ENCODE results near the gene PLCXD3. TPM values are rescaled to one million over a fixed set of nuclear protein-coding genes. Genes with fewer than 3 reads are reported as not detected.

PLCXD3 gene
- total and polyA plus RNA-seq, 9 of the 15 experiments (the other 6 are each of a cell fraction or from before 2014, with no cell fraction given) = not detected

DNA sequence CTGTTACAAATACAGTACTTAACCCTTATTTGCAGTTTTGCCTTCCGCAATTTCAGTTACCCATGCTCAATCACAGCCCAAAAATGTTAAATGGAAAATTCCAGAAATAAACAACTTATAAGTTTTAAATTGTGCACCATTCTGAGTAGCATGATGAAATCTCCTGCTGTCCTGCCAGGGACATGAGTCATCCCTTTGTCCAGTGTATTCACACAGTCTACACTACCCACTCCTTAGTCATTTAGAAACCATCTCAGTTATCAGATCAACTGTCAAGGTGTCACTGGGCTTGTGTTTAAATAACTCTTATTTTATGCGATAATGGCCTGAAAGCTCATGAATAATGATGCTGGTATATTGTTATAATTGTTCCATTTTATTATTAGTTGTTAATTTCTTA lies 95.8 kb downstream of the PLCXD3 start (continued):
- TF ChIP-seq, protein P1, sequence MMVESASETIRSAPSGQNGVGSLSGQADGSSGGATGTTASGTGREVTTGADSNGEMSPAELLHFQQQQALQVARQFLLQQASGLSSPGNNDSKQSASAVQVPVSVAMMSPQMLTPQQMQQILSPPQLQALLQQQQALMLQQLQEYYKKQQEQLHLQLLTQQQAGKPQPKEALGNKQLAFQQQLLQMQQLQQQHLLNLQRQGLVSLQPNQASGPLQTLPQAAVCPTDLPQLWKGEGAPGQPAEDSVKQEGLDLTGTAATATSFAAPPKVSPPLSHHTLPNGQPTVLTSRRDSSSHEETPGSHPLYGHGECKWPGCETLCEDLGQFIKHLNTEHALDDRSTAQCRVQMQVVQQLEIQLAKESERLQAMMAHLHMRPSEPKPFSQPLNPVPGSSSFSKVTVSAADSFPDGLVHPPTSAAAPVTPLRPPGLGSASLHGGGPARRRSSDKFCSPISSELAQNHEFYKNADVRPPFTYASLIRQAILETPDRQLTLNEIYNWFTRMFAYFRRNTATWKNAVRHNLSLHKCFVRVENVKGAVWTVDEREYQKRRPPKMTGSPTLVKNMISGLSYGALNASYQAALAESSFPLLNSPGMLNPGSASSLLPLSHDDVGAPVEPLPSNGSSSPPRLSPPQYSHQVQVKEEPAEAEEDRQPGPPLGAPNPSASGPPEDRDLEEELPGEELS (CRISPR knock-in tag; IDR thresholded peaks at IDR 0.05; ENCODE audit: borderline replicate concordance) = no peak
- TF ChIP-seq, protein P2, sequence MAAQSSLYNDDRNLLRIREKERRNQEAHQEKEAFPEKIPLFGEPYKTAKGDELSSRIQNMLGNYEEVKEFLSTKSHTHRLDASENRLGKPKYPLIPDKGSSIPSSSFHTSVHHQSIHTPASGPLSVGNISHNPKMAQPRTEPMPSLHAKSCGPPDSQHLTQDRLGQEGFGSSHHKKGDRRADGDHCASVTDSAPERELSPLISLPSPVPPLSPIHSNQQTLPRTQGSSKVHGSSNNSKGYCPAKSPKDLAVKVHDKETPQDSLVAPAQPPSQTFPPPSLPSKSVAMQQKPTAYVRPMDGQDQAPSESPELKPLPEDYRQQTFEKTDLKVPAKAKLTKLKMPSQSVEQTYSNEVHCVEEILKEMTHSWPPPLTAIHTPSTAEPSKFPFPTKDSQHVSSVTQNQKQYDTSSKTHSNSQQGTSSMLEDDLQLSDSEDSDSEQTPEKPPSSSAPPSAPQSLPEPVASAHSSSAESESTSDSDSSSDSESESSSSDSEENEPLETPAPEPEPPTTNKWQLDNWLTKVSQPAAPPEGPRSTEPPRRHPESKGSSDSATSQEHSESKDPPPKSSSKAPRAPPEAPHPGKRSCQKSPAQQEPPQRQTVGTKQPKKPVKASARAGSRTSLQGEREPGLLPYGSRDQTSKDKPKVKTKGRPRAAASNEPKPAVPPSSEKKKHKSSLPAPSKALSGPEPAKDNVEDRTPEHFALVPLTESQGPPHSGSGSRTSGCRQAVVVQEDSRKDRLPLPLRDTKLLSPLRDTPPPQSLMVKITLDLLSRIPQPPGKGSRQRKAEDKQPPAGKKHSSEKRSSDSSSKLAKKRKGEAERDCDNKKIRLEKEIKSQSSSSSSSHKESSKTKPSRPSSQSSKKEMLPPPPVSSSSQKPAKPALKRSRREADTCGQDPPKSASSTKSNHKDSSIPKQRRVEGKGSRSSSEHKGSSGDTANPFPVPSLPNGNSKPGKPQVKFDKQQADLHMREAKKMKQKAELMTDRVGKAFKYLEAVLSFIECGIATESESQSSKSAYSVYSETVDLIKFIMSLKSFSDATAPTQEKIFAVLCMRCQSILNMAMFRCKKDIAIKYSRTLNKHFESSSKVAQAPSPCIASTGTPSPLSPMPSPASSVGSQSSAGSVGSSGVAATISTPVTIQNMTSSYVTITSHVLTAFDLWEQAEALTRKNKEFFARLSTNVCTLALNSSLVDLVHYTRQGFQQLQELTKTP (IDR thresholded peaks at IDR 0.05; ENCODE audit: low read depth in 1 of 2, partially characterized antibody in 2 of 2) = no peak
- TF ChIP-seq HCFC1 (IDR thresholded peaks at IDR 0.05; ENCODE audit: low read depth, low read length) = no peak
- no peak for TF ChIP-seq ATF1 (CRISPR knock-in tag; IDR thresholded peaks at IDR 0.05)
- TF ChIP-seq ATF1 (tag; IDR thresholded peaks at IDR 0.05) = no peak
- TF ChIP-seq SMARCA4 (IDR thresholded peaks at IDR 0.05) = peak; percentile 15; the same call in 1 of the 2 replicates
- TF ChIP-seq CCAR2 (IDR thresholded peaks at IDR 0.05; ENCODE audit: low read depth, low read length) = no peak
- TF ChIP-seq PTTG1 (tag; IDR thresholded peaks at IDR 0.05; ENCODE audit: low read depth) = no peak
- TF ChIP-seq JUNB (CRISPR knock-in tag; conservative IDR thresholded peaks at IDR 0.05) = 0 out of 2 replicates have a peak, but pooled peaks have one; percentile 36
- TF ChIP-seq, protein P3, sequence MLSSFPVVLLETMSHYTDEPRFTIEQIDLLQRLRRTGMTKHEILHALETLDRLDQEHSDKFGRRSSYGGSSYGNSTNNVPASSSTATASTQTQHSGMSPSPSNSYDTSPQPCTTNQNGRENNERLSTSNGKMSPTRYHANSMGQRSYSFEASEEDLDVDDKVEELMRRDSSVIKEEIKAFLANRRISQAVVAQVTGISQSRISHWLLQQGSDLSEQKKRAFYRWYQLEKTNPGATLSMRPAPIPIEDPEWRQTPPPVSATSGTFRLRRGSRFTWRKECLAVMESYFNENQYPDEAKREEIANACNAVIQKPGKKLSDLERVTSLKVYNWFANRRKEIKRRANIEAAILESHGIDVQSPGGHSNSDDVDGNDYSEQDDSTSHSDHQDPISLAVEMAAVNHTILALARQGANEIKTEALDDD (IDR thresholded peaks at IDR 0.05) = no peak
- no peak for TF ChIP-seq HDGF (IDR thresholded peaks at IDR 0.05)
- no peak for TF ChIP-seq SMARCE1 (IDR thresholded peaks at IDR 0.05)
- no peak for TF ChIP-seq ELF4 (CRISPR knock-in tag; IDR thresholded peaks at IDR 0.05)
- no peak for TF ChIP-seq KDM5B (IDR thresholded peaks at IDR 0.05; ENCODE audit: insufficient replicate concordance, low read depth, low read length)
- TF ChIP-seq SMAD4 (CRISPR knock-in tag; conservative IDR thresholded peaks at IDR 0.05) = no peak
- TF ChIP-seq SMARCA5 (IDR thresholded peaks at IDR 0.05) = no peak
- TF ChIP-seq CCNT2 (IDR thresholded peaks at IDR 0.05; ENCODE audit: borderline replicate concordance, extremely low read depth, insufficient read length, low read depth, low read length) = no peak

Measured in K562 (cell line).